ENCODE measurements around the gene TRAF5.
"Not testable (repeated sequence)": the region's sequence is repeated elsewhere in the genome, so short reads cannot be mapped to it uniquely, and the experiment has no call there.

The TRAF5 gene

GRCh38 chr1:211326528-211327345, at the start of gene TRAF5:
Gene TRAF5, plus strand, starts transcription at chr1:211326833. Its CDS starts 26,407 bp downstream, at chr1:211353240.
- DNase-seq (ENCODE audit: low spot score), result peak; percentile 56

- DNase-seq (ENCODE audit: low spot score), result no peak
Measured at GRCh38 chr1:211279340-211279739, 47.3 kb upstream of the TRAF5 start.

GRCh38 chr1:211280910-211281309, 45.7 kb upstream of the TRAF5 start:
- no peak for DNase-seq (ENCODE audit: low spot score)

GRCh38 chr1:211281320-211282022, 45.2 kb upstream of the TRAF5 start:
- no peak for DNase-seq (ENCODE audit: low spot score)

- DNase-seq (ENCODE audit: low spot score), result no peak
Measured at GRCh38 chr1:211282023-211282373, 44.6 kb upstream of the TRAF5 start.

- no peak for DNase-seq (ENCODE audit: low spot score)
Measured at GRCh38 chr1:211285196-211285595, 41.4 kb upstream of the TRAF5 start.

GRCh38 chr1:211287218-211287617, 39.4 kb upstream of the TRAF5 start:
- DNase-seq (ENCODE audit: low spot score), result no peak

- no peak for DNase-seq (ENCODE audit: low spot score)
Measured at GRCh38 chr1:211292411-211292810, 34.2 kb upstream of the TRAF5 start.

GRCh38 chr1:211296396-211296795, 30.2 kb upstream of the TRAF5 start:
- no peak for DNase-seq (ENCODE audit: low spot score)

GRCh38 chr1:211305044-211305443, 21.6 kb upstream of the TRAF5 start:
- no peak for DNase-seq (ENCODE audit: low spot score)

- no peak for DNase-seq (ENCODE audit: low spot score)
Measured at GRCh38 chr1:211309617-211310016, 17.0 kb upstream of the TRAF5 start.

GRCh38 chr1:211313392-211313791, 13.2 kb upstream of the TRAF5 start:
- DNase-seq (ENCODE audit: low spot score), result no peak

- no peak for DNase-seq (ENCODE audit: low spot score)
Measured at GRCh38 chr1:211318576-211319280, 7.9 kb upstream of the TRAF5 start.

- DNase-seq (ENCODE audit: low spot score), result no peak
Measured at GRCh38 chr1:211319892-211320291, 6.7 kb upstream of the TRAF5 start.

- DNase-seq (ENCODE audit: low spot score), result peak; percentile 68
Measured at GRCh38 chr1:211320980-211321379, 5.7 kb upstream of the TRAF5 start.

- not testable (repeated sequence) for DNase-seq (ENCODE audit: low spot score)
Measured at GRCh38 chr1:211321646-211322045, 5.0 kb upstream of the TRAF5 start.

- DNase-seq (ENCODE audit: low spot score), result peak; percentile 80
Measured at GRCh38 chr1:211323156-211324063, 3.2 kb upstream of the TRAF5 start.

- DNase-seq (ENCODE audit: low spot score), result peak; percentile 42
Measured at GRCh38 chr1:211324992-211325775, 1.4 kb upstream of the TRAF5 start.

GRCh38 chr1:211326140-211326527, 499 bp upstream of the TRAF5 start:
- no peak for DNase-seq (ENCODE audit: low spot score)

- no peak for DNase-seq (ENCODE audit: low spot score)
Measured at GRCh38 chr1:211327346-211327921, 801 bp downstream of the TRAF5 start.
